Measurements from ENCODE around the gene CEACAM18.
A peak's percentile ranks its signal among the peaks of the same experiment; 100 is the strongest.
"Not testable (repeated sequence)": the region's sequence is repeated elsewhere in the genome, so short reads cannot be mapped to it uniquely, and the experiment has no call there.

Gene CEACAM18

GRCh38 chr19:51471527-51471926 is 6.8 kb upstream of the CEACAM18 start:
- ATAC-seq = no peak
- Mint-ChIP-seq H3K9me3 (no peaks in the 10 kb centered on the region), H3K4me3 (no peak overlapping the region), H3K4me1 (peaks cover 14% of the 10 kb centered on the region), H3K36me3 (no peaks in the 10 kb centered on the region), H3K27me3 (no peaks in the 10 kb centered on the region), H3K27ac (no peak overlapping the region)

- no peaks in the 10 kb centered on the region for H3K27me3 Mint-ChIP-seq
- no peaks in the 10 kb centered on the region for H3K9me3 Mint-ChIP-seq
- no peak overlapping the region for H3K4me3 Mint-ChIP-seq
- H3K27ac Mint-ChIP-seq = no peak overlapping the region
- H3K36me3 Mint-ChIP-seq = no peaks in the 10 kb centered on the region
- ATAC-seq = no peak
- H3K4me1 Mint-ChIP-seq = peaks cover 14% of the 10 kb centered on the region
These were observed 5.7 kb upstream of the CEACAM18 start for GRCh38 chr19:51472607-51473006.

GRCh38 chr19:51473009-51473707 is 5.2 kb upstream of the CEACAM18 start:
- H3K27ac Mint-ChIP-seq = no peak overlapping the region
- H3K27me3 Mint-ChIP-seq = no peaks in the 10 kb centered on the region
- no peak overlapping the region for H3K4me3 Mint-ChIP-seq
- ATAC-seq = peak; percentile 80
- H3K9me3 Mint-ChIP-seq = no peaks in the 10 kb centered on the region
- H3K4me1 Mint-ChIP-seq = peaks cover 14% of the 10 kb centered on the region
- no peaks in the 10 kb centered on the region for H3K36me3 Mint-ChIP-seq

GRCh38 chr19:51476164-51476563 is 2.2 kb upstream of the CEACAM18 start:
- Mint-ChIP-seq H3K9me3 (no peaks in the 10 kb centered on the region), H3K27me3 (peaks cover 29% of the 10 kb centered on the region), H3K36me3 (no peaks in the 10 kb centered on the region), H3K4me3 (no peak overlapping the region), H3K27ac (no peak overlapping the region), H3K4me1 (peaks cover 20% of the 10 kb centered on the region)
- no peak for ATAC-seq

DNA sequence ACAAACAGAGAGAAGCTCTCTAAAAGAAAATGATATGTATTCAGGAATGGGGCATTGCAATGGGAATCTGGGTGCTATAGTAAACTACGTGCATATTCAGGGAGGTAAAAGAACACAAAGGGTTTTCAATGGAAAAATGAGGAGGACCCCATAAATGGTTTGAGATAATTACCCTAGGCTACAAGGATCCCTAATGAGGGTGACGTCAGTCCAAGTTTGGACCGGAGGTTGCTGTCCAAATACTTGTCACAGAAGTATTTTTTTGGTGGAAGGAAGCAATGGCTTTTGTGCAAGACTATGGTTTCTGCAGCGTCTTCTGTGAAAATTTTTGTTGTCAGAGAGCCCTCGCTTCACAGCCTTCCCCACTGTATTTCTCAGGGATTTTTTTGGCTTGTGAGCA is 995 bp upstream of the CEACAM18 start:
- peaks cover 31% of the 10 kb centered on the region for H3K27me3 Mint-ChIP-seq
- H3K9me3 Mint-ChIP-seq = no peaks in the 10 kb centered on the region
- H3K36me3 Mint-ChIP-seq = no peaks in the 10 kb centered on the region
- no peak overlapping the region for H3K4me3 Mint-ChIP-seq
- no peak for ATAC-seq
- no peak overlapping the region for H3K27ac Mint-ChIP-seq
- peaks cover 19% of the 10 kb centered on the region for H3K4me1 Mint-ChIP-seq

- H3K4me3 Mint-ChIP-seq = no peak overlapping the region
- no peaks in the 10 kb centered on the region for H3K36me3 Mint-ChIP-seq
- ATAC-seq = peak; percentile 38
- peaks cover 45% of the 10 kb centered on the region for H3K27me3 Mint-ChIP-seq
- H3K27ac Mint-ChIP-seq = no peak overlapping the region
- H3K4me1 Mint-ChIP-seq = peaks cover 6% of the 10 kb centered on the region
- H3K9me3 Mint-ChIP-seq = no peaks in the 10 kb centered on the region
These were observed 1.4 kb downstream of the CEACAM18 start for GRCh38 chr19:51479531-51480331.

DNA sequence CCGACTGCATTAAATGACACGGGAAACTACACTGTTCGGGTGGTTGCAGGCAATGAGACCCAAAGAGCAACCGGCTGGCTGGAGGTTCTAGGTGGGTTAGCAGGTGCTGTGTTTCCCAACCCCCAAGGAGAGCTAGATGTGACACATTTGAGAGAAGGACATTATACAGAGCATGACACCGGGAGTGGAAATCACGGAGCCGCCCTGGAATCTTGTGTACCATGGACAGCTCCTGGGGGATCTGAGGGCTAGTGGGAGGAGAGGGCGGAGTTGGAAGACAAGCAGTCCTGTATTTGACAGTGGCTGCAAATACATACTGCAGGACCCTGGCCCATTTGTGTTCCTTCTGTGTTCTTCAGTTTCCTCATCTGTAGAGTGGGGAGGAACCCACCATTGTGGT is 2.3 kb downstream of the CEACAM18 start:
- H3K27me3 Mint-ChIP-seq = peaks cover 48% of the 10 kb centered on the region
- H3K4me1 Mint-ChIP-seq = peaks cover 6% of the 10 kb centered on the region
- ATAC-seq = no peak
- H3K9me3 Mint-ChIP-seq = no peaks in the 10 kb centered on the region
- no peak overlapping the region for H3K27ac Mint-ChIP-seq
- H3K4me3 Mint-ChIP-seq = no peak overlapping the region
- no peaks in the 10 kb centered on the region for H3K36me3 Mint-ChIP-seq

DNA sequence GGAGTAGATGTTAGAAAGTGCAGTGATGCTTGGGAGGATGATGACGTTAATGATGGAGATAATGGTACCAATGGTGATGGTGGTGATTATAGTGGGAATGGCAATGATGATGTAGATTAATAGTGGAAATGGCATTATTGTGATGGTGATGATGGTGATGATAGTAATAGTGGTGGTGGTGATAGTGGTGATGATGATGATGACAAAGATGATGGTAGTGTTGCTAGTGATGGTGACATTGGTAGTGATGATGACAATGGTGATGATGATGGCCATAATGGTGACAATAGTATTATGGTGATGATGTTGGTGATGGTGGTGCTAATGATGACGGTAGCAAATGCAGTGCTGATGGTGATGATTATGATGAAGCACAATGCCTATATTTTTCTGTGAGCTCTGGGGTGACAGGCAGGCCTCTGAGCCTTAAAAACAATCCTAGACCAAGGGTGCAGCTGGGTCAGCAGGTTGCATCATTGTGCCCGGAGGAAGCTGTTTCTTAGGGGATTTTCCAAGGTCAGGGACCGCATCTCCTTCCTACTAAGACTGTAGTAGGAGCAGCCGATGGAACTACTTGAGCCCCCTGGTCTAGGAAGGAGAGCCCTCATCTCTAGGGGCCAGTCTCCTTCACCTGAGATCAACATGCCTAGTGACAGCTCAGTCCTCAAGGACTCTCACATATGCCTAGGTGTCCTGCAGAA is 7.8 kb downstream of the CEACAM18 start:
- no peak for ATAC-seq
- peaks cover 22% of the 10 kb centered on the region for H3K27me3 Mint-ChIP-seq
- no peak overlapping the region for H3K27ac Mint-ChIP-seq
- H3K9me3 Mint-ChIP-seq = peaks cover 4% of the 10 kb centered on the region
- H3K4me1 Mint-ChIP-seq = no peaks in the 10 kb centered on the region
- no peaks in the 10 kb centered on the region for H3K36me3 Mint-ChIP-seq
- no peak overlapping the region for H3K4me3 Mint-ChIP-seq

DNA sequence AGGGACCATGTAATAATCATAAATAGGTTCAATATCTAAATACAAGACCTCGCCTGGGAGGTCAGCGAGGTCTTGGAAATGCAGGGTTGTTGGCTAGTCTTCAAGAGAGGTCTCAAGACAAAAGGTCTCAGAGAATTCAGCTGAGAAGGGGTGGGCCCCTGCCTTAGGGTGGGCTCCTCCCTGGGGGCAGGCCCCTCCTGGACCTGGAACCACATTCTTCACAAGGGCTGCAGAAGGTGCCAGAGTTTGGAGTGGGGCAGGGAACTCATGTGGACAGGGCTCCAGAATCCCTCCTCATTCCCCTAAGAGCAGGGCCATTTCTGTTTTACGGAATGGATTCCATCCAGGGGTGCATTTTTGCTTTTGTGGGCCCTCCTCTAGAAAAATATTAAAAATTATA is 10.2 kb downstream of the CEACAM18 start:
- Mint-ChIP-seq H3K4me1 (peaks cover 3% of the 10 kb centered on the region), H3K9me3 (peaks cover 4% of the 10 kb centered on the region), H3K4me3 (no peak overlapping the region), H3K27ac (no peak overlapping the region), H3K36me3 (no peaks in the 10 kb centered on the region), H3K27me3 (peaks cover 18% of the 10 kb centered on the region)
- ATAC-seq = no peak

DNA sequence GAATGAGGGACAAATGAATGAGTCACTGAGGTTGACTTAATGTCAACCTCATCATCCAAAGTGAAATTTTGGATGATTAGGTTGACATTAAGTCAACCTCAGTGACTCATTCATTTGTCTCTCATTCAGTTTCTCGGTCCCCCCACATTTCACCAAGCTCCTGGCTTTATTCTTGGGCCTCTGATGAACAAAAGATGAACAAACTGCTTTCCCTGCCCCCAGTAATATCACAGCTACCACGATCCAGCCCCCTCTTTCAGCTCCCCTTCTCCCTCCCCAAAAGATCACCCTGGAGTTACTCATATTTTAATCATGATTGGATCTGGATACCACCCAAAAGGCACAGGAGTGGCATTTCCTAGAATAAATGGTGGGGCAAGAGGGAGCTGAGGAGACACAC is 10.8 kb downstream of the CEACAM18 start:
- peaks cover 23% of the 10 kb centered on the region for H3K27me3 Mint-ChIP-seq
- no peak overlapping the region for H3K27ac Mint-ChIP-seq
- ATAC-seq = no peak
- H3K9me3 Mint-ChIP-seq = peaks cover 4% of the 10 kb centered on the region
- no peak overlapping the region for H3K4me3 Mint-ChIP-seq
- H3K4me1 Mint-ChIP-seq = peaks cover 8% of the 10 kb centered on the region
- H3K36me3 Mint-ChIP-seq = no peaks in the 10 kb centered on the region

GRCh38 chr19:51490676-51491075 is 12.3 kb downstream of the CEACAM18 start:
- peaks cover 8% of the 10 kb centered on the region for H3K4me1 Mint-ChIP-seq
- H3K27ac Mint-ChIP-seq = no peak overlapping the region
- no peaks in the 10 kb centered on the region for H3K36me3 Mint-ChIP-seq
- no peak for ATAC-seq
- H3K4me3 Mint-ChIP-seq = no peak overlapping the region
- H3K9me3 Mint-ChIP-seq = peaks cover 4% of the 10 kb centered on the region
- peaks cover 15% of the 10 kb centered on the region for H3K27me3 Mint-ChIP-seq

DNA sequence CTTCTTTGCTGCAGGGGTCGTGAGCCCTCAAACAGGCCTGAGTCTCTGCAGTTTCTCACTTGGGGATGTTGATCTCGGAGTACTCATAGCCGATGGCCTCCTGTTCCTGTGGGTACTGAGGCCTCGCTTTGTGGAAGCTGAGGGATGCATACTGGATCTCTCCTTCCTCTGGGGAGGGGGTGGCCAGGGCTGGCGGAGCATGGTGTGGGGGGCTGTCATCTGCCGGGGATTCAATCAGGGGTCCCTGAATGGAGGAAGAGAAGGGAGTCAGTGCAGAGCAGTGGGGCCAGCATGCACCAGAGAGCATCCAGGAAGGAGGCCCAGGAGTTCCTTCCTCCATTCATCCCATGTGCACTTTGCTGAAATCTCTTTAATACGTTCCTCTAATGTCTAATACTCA is 13.2 kb downstream of the CEACAM18 start:
- Mint-ChIP-seq H3K27me3 (peaks cover 15% of the 10 kb centered on the region), H3K36me3 (no peaks in the 10 kb centered on the region), H3K9me3 (no peaks in the 10 kb centered on the region), H3K4me3 (no peak overlapping the region), H3K4me1 (peaks cover 8% of the 10 kb centered on the region), H3K27ac (no peak overlapping the region)
- ATAC-seq = no peak

- H3K4me3 Mint-ChIP-seq = no peak overlapping the region
- peaks cover 15% of the 10 kb centered on the region for H3K27me3 Mint-ChIP-seq
- no peaks in the 10 kb centered on the region for H3K9me3 Mint-ChIP-seq
- H3K36me3 Mint-ChIP-seq = no peaks in the 10 kb centered on the region
- ATAC-seq = no peak
- peaks cover 8% of the 10 kb centered on the region for H3K4me1 Mint-ChIP-seq
- H3K27ac Mint-ChIP-seq = no peak overlapping the region
These were observed 15.4 kb downstream of the CEACAM18 start for GRCh38 chr19:51493776-51494175.

DNA sequence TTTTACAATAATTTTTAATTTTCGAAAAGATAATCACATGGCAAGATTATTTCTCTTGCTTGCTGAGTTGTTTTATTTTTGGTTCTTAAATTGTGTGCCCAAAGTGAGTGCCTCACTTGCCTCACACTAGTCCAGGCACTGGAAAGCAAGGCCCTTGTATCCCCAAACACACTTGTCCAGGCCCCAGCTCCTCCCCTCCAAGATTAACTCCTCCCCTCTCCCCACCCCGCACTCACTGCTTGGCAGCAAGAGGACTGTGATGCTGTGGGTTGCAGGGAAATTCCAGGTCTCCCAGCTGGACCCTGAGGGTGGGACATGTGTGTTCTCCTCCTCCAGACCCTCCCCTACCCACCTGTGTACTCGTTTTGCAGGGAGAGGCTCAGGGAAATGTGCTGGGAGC is 19.3 kb downstream of the CEACAM18 start:
- H3K4me1 Mint-ChIP-seq = peaks cover 27% of the 10 kb centered on the region
- no peak overlapping the region for H3K4me3 Mint-ChIP-seq
- ATAC-seq = no peak
- H3K27ac Mint-ChIP-seq = no peak overlapping the region
- H3K27me3 Mint-ChIP-seq = peaks cover 14% of the 10 kb centered on the region
- no peaks in the 10 kb centered on the region for H3K9me3 Mint-ChIP-seq
- H3K36me3 Mint-ChIP-seq = no peaks in the 10 kb centered on the region

DNA sequence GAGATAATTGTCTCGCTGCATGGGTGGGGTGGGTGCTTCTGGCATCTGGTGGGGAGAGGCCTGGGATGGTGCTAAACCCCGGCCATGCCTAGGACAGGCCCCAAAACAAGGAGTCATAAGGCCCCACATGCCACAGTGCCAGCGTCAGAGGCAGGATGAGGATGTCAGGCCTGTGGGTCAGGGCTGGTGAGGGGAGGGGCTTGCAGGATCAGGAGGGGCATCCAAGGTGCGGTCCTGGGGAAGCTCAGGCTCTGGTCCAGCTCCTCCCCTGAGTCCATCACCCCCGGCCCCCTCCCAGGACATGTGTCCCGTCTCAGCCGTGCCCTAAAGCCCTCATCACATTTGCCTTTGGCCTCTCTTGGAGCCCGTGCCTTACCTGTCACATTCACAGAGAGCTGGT is 22.6 kb downstream of the CEACAM18 start:
- H3K4me3 Mint-ChIP-seq, ATAC-seq, H3K27me3 Mint-ChIP-seq, H3K9me3 Mint-ChIP-seq, H3K36me3 Mint-ChIP-seq, H3K27ac Mint-ChIP-seq: not testable (repeated sequence)
- peaks cover 24% of the 10 kb centered on the region for H3K4me1 Mint-ChIP-seq

Measured in stimulated activated memory B cell treated with anti-CD40 and anti-IgM and Interleukin-4, amounts not matched to agents 10 μg/mL and 1 μg/mL and 100 μg/mL, for 72 hours (primary cell).